GM12878 (cell line): ENCODE results near the gene ADK. TPM values are rescaled to one million over a fixed set of nuclear protein-coding genes. Genes with fewer than 3 reads are reported as not detected.
"Not testable (repeated sequence)": the region's sequence is repeated elsewhere in the genome, so short reads cannot be mapped to it uniquely, and the experiment has no call there.

Source experiments
- ATAC-seq: fragments of 200-7000 bp; cut with Tn5 transposase; 3 replicates; pipeline ENCODE4 v1.9.1; 2020; ENCODE audit warnings: mild to moderate bottlenecking, moderate library complexity
- BruUV-seq: library from RNA; stranded (reverse); fragments of 400-500 nt; replicated peaks from 2 replicates; lab custom pipeline; 2021; lab: Mats Ljungman, UMichigan
- CTCF ChIA-PET: fragments of 300-600 bp; sonication (Branson Sonifier 250); formaldehyde crosslinking; extraction: SDS; loops from one replicate; lab custom pipeline; 2021; ENCODE audit warnings: inconsistent platforms; lab: Yijun Ruan, JAX
- POLR2A ChIA-PET: fragments of 350-600 bp; formaldehyde crosslinking; extraction: SDS; loops from one replicate; lab custom pipeline; 2021; ENCODE audit warnings: inconsistent platforms; lab: Charles Lee
- RAD21 ChIA-PET: fragments of 300-600 bp; sonication (Branson Sonifier 250); formaldehyde crosslinking; loops from one replicate; lab custom pipeline; 2023; ENCODE audit warnings: antibody characterized with exemption; ENCODE audit not compliant: unreplicated experiment; lab: Charles Lee
- SMC1A ChIA-PET: fragments of 300-600 bp; sonication (Branson Sonifier 250); formaldehyde crosslinking; loops from one replicate; lab custom pipeline; 2023; ENCODE audit not compliant: unreplicated experiment, uncharacterized antibody; lab: Charles Lee
- DNase-seq: peaks from one replicate; pipeline ENCODE4 v3.0.0-alpha.2; 2011; ENCODE audit warnings: low read depth, low spot score
- FAIRE-seq: peaks from 3 replicates; lab custom pipeline; 2011; peaks lifted over from hg19 to GRCh38; lab: Jason Lieb, UNC
- H2AFZ ChIP-seq: 2 replicates; pipeline ENCODE4 v1.6.0; 2011; ENCODE audit warnings: low read depth, low read length, control low read depth; ENCODE audit not compliant: control insufficient read depth
- H3K27ac ChIP-seq: 2 replicates; pipeline ENCODE4 v1.5.1; 2011; ENCODE audit warnings: control low read depth; ENCODE audit not compliant: control insufficient read depth, insufficient read depth
- H3K27me3 ChIP-seq, 2 experiments: replicated peaks in 1 of 2; 2 replicates each; pipeline versions ENCODE4 v1.6.0 to v1.6.1; 2011; ENCODE audit warnings: low read length in 1 of 2; ENCODE audit not compliant: control insufficient read depth in 2 of 2, insufficient read depth in 2 of 2
- H3K36me3 ChIP-seq, 2 experiments: 2 replicates each; pipeline ENCODE4 v1.5.1; 2011; ENCODE audit warnings: low read length in 1 of 2; ENCODE audit not compliant: control insufficient read depth in 2 of 2, insufficient read depth in 2 of 2
- H3K4me1 ChIP-seq: 2 replicates; pipeline ENCODE4 v1.6.1; 2011; ENCODE audit warnings: mild to moderate bottlenecking, low read length, moderate library complexity, mixed read lengths; ENCODE audit not compliant: control insufficient read depth, insufficient read depth
- H3K4me2 ChIP-seq: 2 replicates; pipeline ENCODE4 v1.6.0; 2011; ENCODE audit warnings: control low read depth; ENCODE audit not compliant: control insufficient read depth, insufficient read depth
- H3K4me3 ChIP-seq: fragments of 200-600 bp; sonication (generic); 2 replicates; pipeline ENCODE4 v1.5.1; 2016
- H3K79me2 ChIP-seq: 2 replicates; pipeline ENCODE4 v1.6.0; 2011; ENCODE audit warnings: low read length; ENCODE audit not compliant: control insufficient read depth, insufficient read depth
- H3K9ac ChIP-seq: 2 replicates; pipeline ENCODE4 v1.8.0; 2011; ENCODE audit warnings: low read length, control low read depth, mixed read lengths; ENCODE audit not compliant: control insufficient read depth, insufficient read depth
- H3K9me3 ChIP-seq: replicated peaks from 3 replicates; pipeline ENCODE4 v1.5.1; 2011; ENCODE audit warnings: mild to moderate bottlenecking, low read length; ENCODE audit not compliant: control insufficient read depth, insufficient read depth
- H4K20me1 ChIP-seq: 2 replicates; pipeline ENCODE4 v1.6.0; 2011; ENCODE audit not compliant: control insufficient read depth, insufficient read depth
- DPF2 ChIP-seq: fragments of 450-650 bp; IDR thresholded peaks from 2 replicates; pipeline ENCODE4 v1.6.1; 2017; ENCODE audit warnings: mild to moderate bottlenecking
- WGBS: methylation state at CpG from one replicate; pipeline ENCODE4 v1.1.6; 2016; ENCODE audit warnings: low lambda C conversion rate; ENCODE audit not compliant: insufficient replicate concordance, insufficient coverage; ENCODE audit errors: missing lambda C conversion rate; 5-methylcytosine and 5-hydroxymethylcytosine counted together
- in situ Hi-C: fragments of 300-500 bp; cut with MboI; formaldehyde crosslinking; loops from 9 replicates; pipeline ENCODE4 v1.14.3; 2018; ENCODE audit warnings: mixed read lengths
- intact Hi-C: fragments of 100-400 bp; cut with micrococcal nuclease; formaldehyde crosslinking; loops from one replicate; pipeline ENCODE4 v1.14.2; 2022; ENCODE audit not compliant: unreplicated experiment
- polyA plus RNA-seq, 11 experiments: library from polyadenylated mRNA; depleted of rRNA in 4 of 11; unstranded in 6 of 11; stranded (reverse) in 5 of 11; fragments of >200 nt; fragmentation: Nextera tagmentation in 4 of 11; fragmentation: Illumina TruSeq in 1 of 11; extraction: Ambion mirVana in 4 of 11; extraction: Trizol in 1 of 11; gene quantifications; 1 replicate in 1 of 11; 2 replicates in 10 of 11; pipeline versions ENCODE4 v1.2.1 to v1.2.3, GENCODE V29; 2011 to 2016; ENCODE audit warnings: inconsistent platforms in 2 of 11, missing spikeins in 2 of 11, low read depth in 1 of 11
- total RNA-seq, 4 experiments: library from RNA; depleted of rRNA in 3 of 4; stranded (reverse); fragments of >200 nt in 3 of 4; fragmentation: Illumina TruSeq in 1 of 4; extraction: Trizol in 1 of 4; gene quantifications; 2 replicates each; pipeline versions ENCODE4 v1.2.1 to v1.2.3, GENCODE V29; 2013 to 2021

ADK gene
- total and polyA plus RNA-seq, 10 of the 15 experiments (the other 5 are each of a cell fraction or from before 2014, with no cell fraction given) = 42.0 to 151 (median 81.6) TPM

DNA sequence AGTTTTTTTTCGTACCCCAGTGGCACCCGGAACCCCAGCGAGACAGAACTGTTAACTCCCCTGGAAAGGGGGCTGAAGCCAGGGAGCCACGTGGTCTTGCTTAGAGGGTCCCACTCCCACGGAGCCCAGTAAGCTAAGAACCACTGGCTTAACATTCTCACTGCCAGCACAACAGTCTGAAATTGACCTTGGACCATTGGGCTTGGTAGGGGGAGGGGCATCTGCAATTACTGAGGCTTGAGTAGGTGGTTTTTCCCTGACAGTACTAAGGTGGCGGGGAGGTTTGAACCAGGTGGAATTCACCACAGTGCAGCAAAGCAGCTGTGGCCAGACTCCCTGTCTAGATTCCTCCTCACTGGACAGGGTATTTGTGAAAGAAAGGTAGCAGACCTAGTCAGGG is 196.5 kb downstream of the ADK start:
- FAIRE-seq = no peak
- Histone ChIP-seq H3K4me1 (no peaks in the 10 kb centered on the region), H2AFZ (no peak overlapping the region), H3K27me3 (no peaks in the 10 kb centered on the region), H3K4me3 (no peak overlapping the region), H3K36me3 (peaks cover 3 to 7% of the 10 kb centered on the region in 2 experiments; a peak in 3 of 4 replicates), H3K9me3 (peaks cover 17% of the 10 kb centered on the region), H4K20me1 (no peaks in the 10 kb centered on the region), H3K79me2 (no peaks in the 10 kb centered on the region), H3K9ac (no peak overlapping the region), H3K4me2 (no peak overlapping the region), H3K27ac (no peak overlapping the region)
- SMC1A ChIA-PET = interaction anchor here (0.6 to 1.4 kb wide), 3 partner anchors 9 to 17 kb away, joined by 3 to 4 read pairs (median 4); no protein-coding TSS in a partner anchor
- BruUV-seq = no TSS peak
- 98% methylated on average over 6 of the region's 6 CpGs for WGBS
- POLR2A ChIA-PET = no interaction called here
- TF ChIP-seq DPF2 = no peak
- in situ Hi-C loops (no loop called here), intact Hi-C loops (no loop called here)
- DNase-seq = no peak
- CTCF ChIA-PET = no interaction called here
- RAD21 ChIA-PET = no interaction called here
- no peak for ATAC-seq

- H3K79me2 ChIP-seq, intact Hi-C loops, H3K9ac ChIP-seq, H3K4me3 ChIP-seq, H2AFZ ChIP-seq, FAIRE-seq, H4K20me1 ChIP-seq, SMC1A ChIA-PET, DNase-seq, BruUV-seq, H3K4me2 ChIP-seq, H3K36me3 ChIP-seq, H3K27ac ChIP-seq, H3K9me3 ChIP-seq, CTCF ChIA-PET, RAD21 ChIA-PET, H3K4me1 ChIP-seq, H3K27me3 ChIP-seq, in situ Hi-C loops, ATAC-seq: not testable (repeated sequence)
- POLR2A ChIA-PET = interaction anchor here (0.7 kb wide), 1 partner anchor 226 kb away, joined by 5 read pairs; no protein-coding TSS in a partner anchor
- WGBS = 97% methylated on average over 3 of the region's 3 CpGs
Measured at GRCh38 chr10:74353021-74353420, 202.0 kb downstream of the ADK start.
